GM12865 (cell line): ENCODE data around the gene LYZL1.

Source experiments
- DNase-seq: peaks from one replicate; pipeline ENCODE4 v3.0.0; 2010; ENCODE audit warnings: low read depth
- H3K4me3 ChIP-seq: 2 replicates; pipeline ENCODE4 v1.5.1; 2011; ENCODE audit warnings: mild to moderate bottlenecking, low read depth, low read length, control low read depth
- CTCF ChIP-seq: IDR thresholded peaks from 2 replicates; pipeline ENCODE4 v1.5.1; 2011; ENCODE audit warnings: low read length, control low read depth, low read depth, inconsistent platforms; ENCODE audit not compliant: insufficient read depth; ENCODE audit errors: missing control alignments

LYZL1 gene

GRCh38 chr10:29254123-29255046 is 34.5 kb upstream of the LYZL1 start:
- peak; percentile 60 for DNase-seq
- H3K4me3 ChIP-seq, result no peak overlapping the region

GRCh38 chr10:29255104-29255503 is 33.8 kb upstream of the LYZL1 start:
- no peak for DNase-seq

More at GRCh38 chr10:29254123-29255046, 34.5 kb upstream of the LYZL1 start:
- no peak for TF ChIP-seq CTCF

GRCh38 chr10:29256019-29256418 is 32.9 kb upstream of the LYZL1 start:
- DNase-seq, result no peak
- no peak for TF ChIP-seq CTCF

More at GRCh38 chr10:29255104-29255503, 33.8 kb upstream of the LYZL1 start:
- no peak overlapping the region for H3K4me3 ChIP-seq
- no peak for TF ChIP-seq CTCF

GRCh38 chr10:29256586-29256985 is 32.3 kb upstream of the LYZL1 start:
- DNase-seq, result no peak
- H3K4me3 ChIP-seq, result no peak overlapping the region
- no peak for TF ChIP-seq CTCF

More at GRCh38 chr10:29256019-29256418, 32.9 kb upstream of the LYZL1 start:
- no peak overlapping the region for H3K4me3 ChIP-seq

GRCh38 chr10:29257106-29257783 is 31.6 kb upstream of the LYZL1 start:
- TF ChIP-seq CTCF, result no peak
- DNase-seq, result no peak
- no peak overlapping the region for H3K4me3 ChIP-seq

GRCh38 chr10:29257784-29258135 is 31.1 kb upstream of the LYZL1 start:
- DNase-seq, result no peak
- H3K4me3 ChIP-seq, result no peak overlapping the region
- TF ChIP-seq CTCF, result no peak
